Sigmoid colon (tissue), 4 donors: ENCODE results near the gene VPS33B.

Experiments
- EP300 ChIP-seq, 4 donors: sonication (generic); formaldehyde crosslinking; IDR thresholded peaks; one replicate each; pipeline ENCODE4 v1.6.1; 2017; ENCODE audit warnings: antibody characterized with exemption in 4 of 4
- POLR2A ChIP-seq, 2 donors: fragments of 450-650 bp; IDR thresholded peaks; one replicate each; pipeline ENCODE4 v1.6.1; 2016; ENCODE audit warnings: antibody characterized with exemption in 2 of 2, mild to moderate bottlenecking in 2 of 2, moderate library complexity in 2 of 2
- POLR2AphosphoS5 ChIP-seq, 4 donors: sonication (generic); formaldehyde crosslinking; IDR thresholded peaks; one replicate each; pipeline ENCODE4 v1.6.1; 2017; ENCODE audit warnings: antibody characterized with exemption in 4 of 4
- TF ChIP-seq, protein P1 (sequence below), 4 experiments: fragments of 450-650 bp in 3 of 4; fragments of 200-600 bp in 1 of 4; IDR thresholded peaks; one replicate each; pipeline ENCODE4 v1.5.1; 2016 to 2019; ENCODE audit warnings: antibody characterized with exemption in 4 of 4, mild to moderate bottlenecking in 3 of 4, moderate library complexity in 2 of 4

DNA sequence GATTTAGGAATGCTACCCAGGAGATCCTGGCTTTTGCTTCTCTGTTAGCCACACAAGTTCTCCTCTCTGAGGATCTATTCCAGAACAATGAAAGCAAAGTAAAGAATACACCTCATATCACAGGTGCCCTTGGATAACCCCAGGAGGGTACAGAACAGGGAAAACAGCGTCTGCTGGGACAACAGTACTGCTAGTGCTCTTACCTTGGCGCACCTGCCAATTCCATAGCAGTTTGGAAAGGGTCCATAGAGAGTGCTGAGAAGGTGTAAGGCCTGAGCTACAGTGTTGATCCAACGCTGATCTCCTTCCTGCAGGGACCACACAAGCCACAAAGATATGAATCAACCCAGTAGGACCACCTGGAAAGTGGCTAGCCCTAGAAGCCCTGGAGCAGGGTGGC is 15.1 kb downstream of the VPS33B start:
- TF ChIP-seq POLR2A (IDR thresholded peaks at IDR 0.05) = no peak
- TF ChIP-seq POLR2AphosphoS5 (IDR thresholded peaks at IDR 0.05) = no peak
- TF ChIP-seq, protein P1, sequence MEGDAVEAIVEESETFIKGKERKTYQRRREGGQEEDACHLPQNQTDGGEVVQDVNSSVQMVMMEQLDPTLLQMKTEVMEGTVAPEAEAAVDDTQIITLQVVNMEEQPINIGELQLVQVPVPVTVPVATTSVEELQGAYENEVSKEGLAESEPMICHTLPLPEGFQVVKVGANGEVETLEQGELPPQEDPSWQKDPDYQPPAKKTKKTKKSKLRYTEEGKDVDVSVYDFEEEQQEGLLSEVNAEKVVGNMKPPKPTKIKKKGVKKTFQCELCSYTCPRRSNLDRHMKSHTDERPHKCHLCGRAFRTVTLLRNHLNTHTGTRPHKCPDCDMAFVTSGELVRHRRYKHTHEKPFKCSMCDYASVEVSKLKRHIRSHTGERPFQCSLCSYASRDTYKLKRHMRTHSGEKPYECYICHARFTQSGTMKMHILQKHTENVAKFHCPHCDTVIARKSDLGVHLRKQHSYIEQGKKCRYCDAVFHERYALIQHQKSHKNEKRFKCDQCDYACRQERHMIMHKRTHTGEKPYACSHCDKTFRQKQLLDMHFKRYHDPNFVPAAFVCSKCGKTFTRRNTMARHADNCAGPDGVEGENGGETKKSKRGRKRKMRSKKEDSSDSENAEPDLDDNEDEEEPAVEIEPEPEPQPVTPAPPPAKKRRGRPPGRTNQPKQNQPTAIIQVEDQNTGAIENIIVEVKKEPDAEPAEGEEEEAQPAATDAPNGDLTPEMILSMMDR (IDR thresholded peaks at IDR 0.05) = no peak
- TF ChIP-seq EP300 (IDR thresholded peaks at IDR 0.05) = no peak
